Bronchial epithelial cell (primary cell): Measurements from ENCODE around the gene SIRT3. TPM values are rescaled to one million over a fixed set of nuclear protein-coding genes. Genes with fewer than 3 reads are reported as not detected.

Experiments used
- DNase-seq: peaks from one replicate; pipeline ENCODE4 v3.0.0-alpha.2; 2010; ENCODE audit warnings: low read depth
- FAIRE-seq: peaks from 2 replicates; lab custom pipeline; 2011; peaks lifted over from hg19 to GRCh38; lab: Jason Lieb, UNC
- H3K27me3 ChIP-seq: 2 replicates; pipeline ENCODE4 v1.5.1; 2011; ENCODE audit warnings: low read length; ENCODE audit not compliant: control insufficient read depth, insufficient read depth
- H3K36me3 ChIP-seq: 2 replicates; pipeline ENCODE4 v1.5.1; 2011; ENCODE audit warnings: low read length; ENCODE audit not compliant: control insufficient read depth, insufficient read depth
- H3K4me3 ChIP-seq: 2 replicates; pipeline ENCODE4 v1.5.1; 2011; ENCODE audit warnings: mild to moderate bottlenecking, low read depth, low read length, control low read depth
- total RNA-seq: library from RNA; depleted of rRNA; stranded (reverse); fragments of >200 nt; gene quantifications from 2 replicates; pipeline ENCODE4 v1.2.1, GENCODE V29; 2014
- TF ChIP-seq, protein P1 (sequence below): IDR thresholded peaks from 2 replicates; pipeline ENCODE4 v1.5.1; 2011; ENCODE audit warnings: mild to moderate bottlenecking, moderate library complexity, low read length, control low read depth, inconsistent platforms; ENCODE audit not compliant: insufficient read depth, severe bottlenecking

The SIRT3 gene
- total RNA-seq, 1 donor from 2014 or later, result 7.9 TPM

GRCh38 chr11:255816-256215, 19.7 kb upstream of the SIRT3 start:
- no peaks in the 10 kb centered on the region for H3K27me3 ChIP-seq
- TF ChIP-seq, protein P1, sequence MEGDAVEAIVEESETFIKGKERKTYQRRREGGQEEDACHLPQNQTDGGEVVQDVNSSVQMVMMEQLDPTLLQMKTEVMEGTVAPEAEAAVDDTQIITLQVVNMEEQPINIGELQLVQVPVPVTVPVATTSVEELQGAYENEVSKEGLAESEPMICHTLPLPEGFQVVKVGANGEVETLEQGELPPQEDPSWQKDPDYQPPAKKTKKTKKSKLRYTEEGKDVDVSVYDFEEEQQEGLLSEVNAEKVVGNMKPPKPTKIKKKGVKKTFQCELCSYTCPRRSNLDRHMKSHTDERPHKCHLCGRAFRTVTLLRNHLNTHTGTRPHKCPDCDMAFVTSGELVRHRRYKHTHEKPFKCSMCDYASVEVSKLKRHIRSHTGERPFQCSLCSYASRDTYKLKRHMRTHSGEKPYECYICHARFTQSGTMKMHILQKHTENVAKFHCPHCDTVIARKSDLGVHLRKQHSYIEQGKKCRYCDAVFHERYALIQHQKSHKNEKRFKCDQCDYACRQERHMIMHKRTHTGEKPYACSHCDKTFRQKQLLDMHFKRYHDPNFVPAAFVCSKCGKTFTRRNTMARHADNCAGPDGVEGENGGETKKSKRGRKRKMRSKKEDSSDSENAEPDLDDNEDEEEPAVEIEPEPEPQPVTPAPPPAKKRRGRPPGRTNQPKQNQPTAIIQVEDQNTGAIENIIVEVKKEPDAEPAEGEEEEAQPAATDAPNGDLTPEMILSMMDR, result no peak
- H3K36me3 ChIP-seq, result peaks cover 12% of the 10 kb centered on the region
- FAIRE-seq (no peak), DNase-seq (no peak)
- no peak overlapping the region for H3K4me3 ChIP-seq

DNA sequence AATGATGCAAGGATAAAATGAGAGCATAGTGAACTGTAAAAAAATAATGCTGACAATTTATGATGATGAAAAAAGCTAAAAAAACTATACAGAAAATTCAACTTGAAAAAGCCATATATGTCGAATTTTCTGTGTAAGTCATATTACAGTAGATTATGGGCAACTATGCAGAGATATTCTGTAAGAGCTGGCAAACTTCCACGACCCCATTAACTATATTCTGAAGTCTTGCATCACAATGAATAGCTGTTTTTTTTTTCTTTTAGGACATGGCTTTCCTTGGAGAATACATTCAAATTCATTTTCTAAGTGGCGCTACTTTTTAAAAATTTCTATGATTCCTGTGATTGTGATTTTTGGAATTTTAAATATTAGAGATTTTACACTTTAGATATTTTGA, 19.0 kb upstream of the SIRT3 start:
- H3K36me3 ChIP-seq, result peaks cover 15% of the 10 kb centered on the region
- H3K4me3 ChIP-seq, result no peak overlapping the region
- DNase-seq (no peak), FAIRE-seq (no peak)
- TF ChIP-seq, protein P1, result no peak
- no peaks in the 10 kb centered on the region for H3K27me3 ChIP-seq

DNA sequence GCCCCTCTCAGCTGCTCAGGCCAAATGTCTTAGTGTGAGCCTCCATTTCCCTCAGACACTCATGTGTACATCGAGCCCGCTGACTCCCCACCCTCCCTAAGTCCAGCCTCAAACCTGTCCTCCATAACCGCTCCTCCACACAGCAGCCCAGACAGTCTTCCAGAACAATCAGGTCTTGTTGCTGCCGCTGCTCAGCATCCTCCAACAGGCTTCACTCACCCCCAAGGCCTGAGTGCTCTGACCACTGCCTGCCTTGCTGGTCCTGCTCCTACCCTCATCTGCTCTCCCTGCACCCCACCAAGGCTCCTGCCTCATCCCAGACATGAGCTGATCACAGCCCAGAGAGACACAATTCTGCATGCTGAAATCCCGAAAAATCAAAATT, 17.7 kb upstream of the SIRT3 start:
- DNase-seq, result no peak
- no peak overlapping the region for H3K4me3 ChIP-seq
- H3K27me3 ChIP-seq, result no peaks in the 10 kb centered on the region
- TF ChIP-seq, protein P1, result no peak
- FAIRE-seq, result no peak
- H3K36me3 ChIP-seq, result peaks cover 19% of the 10 kb centered on the region

- TF ChIP-seq, protein P1, result no peak
- H3K4me3 ChIP-seq, result no peak overlapping the region
- peaks cover 22% of the 10 kb centered on the region for H3K36me3 ChIP-seq
- DNase-seq (no peak), FAIRE-seq (peak; percentile 23)
- no peaks in the 10 kb centered on the region for H3K27me3 ChIP-seq
Observed at GRCh38 chr11:253160-253885, 17.2 kb upstream of the SIRT3 start.

- no peak for FAIRE-seq
- no peak overlapping the region for H3K4me3 ChIP-seq
- DNase-seq, result no peak
- H3K27me3 ChIP-seq, result no peaks in the 10 kb centered on the region
- peaks cover 22% of the 10 kb centered on the region for H3K36me3 ChIP-seq
- TF ChIP-seq, protein P1, result no peak
Observed at GRCh38 chr11:252666-253065, 16.5 kb upstream of the SIRT3 start.

DNA sequence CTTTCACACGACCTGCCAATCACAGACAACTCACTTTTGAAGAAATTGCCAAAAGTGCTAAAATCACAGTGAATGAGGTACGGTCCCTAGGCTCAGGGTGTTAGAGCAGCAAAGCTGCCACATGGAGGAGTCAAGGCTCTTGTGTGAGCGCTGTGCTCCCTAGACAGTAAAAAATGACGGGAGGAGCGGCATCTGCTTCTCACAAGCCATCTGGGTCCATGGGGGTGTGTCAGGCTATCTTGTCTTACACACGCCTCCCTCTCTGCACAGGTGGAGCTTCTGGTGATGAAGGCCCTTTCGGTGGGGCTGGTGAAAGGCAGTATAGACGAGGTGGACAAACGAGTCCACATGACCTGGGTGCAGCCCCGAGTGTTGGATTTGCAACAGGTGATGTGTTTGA, 15.4 kb upstream of the SIRT3 start:
- TF ChIP-seq, protein P1, result no peak
- DNase-seq, result no peak
- H3K27me3 ChIP-seq, result no peaks in the 10 kb centered on the region
- H3K36me3 ChIP-seq, result peaks cover 24% of the 10 kb centered on the region
- H3K4me3 ChIP-seq, result no peak overlapping the region
- no peak for FAIRE-seq
